H1 (cell line): ENCODE data around the gene AFG1L.

Experiments used
- ASH2L ChIP-seq: fragments of 200-600, 300-600 bp; sonication (generic); IDR thresholded peaks from one replicate; pipeline ENCODE4 v1.7.1; 2017; ENCODE audit warnings: low read length
- CTCF ChIP-seq, 3 experiments: IDR thresholded peaks; 1 replicate in 2 of 3; 2 replicates in 1 of 3; pipeline versions ENCODE4 v1.5.1 to v1.6.1; 2011; ENCODE audit warnings: low read length in 3 of 3, mild to moderate bottlenecking in 3 of 3, inconsistent platforms in 2 of 3, low read depth in 1 of 3, moderate library complexity in 1 of 3; ENCODE audit not compliant: insufficient read depth in 1 of 3; ENCODE audit errors: control extremely low read depth in 1 of 3
- FOSL1 ChIP-seq: IDR thresholded peaks from 2 replicates; pipeline ENCODE4 v1.6.1; 2011; ENCODE audit warnings: mild to moderate bottlenecking, low read depth, low read length, moderate library complexity; ENCODE audit not compliant: insufficient read depth
- MAFK ChIP-seq: IDR thresholded peaks from 2 replicates; pipeline ENCODE4 v1.6.1; 2012; ENCODE audit warnings: low read depth, mild to moderate bottlenecking, improper control_type of control experiment, low read length
- POLR2A ChIP-seq, 2 experiments: IDR thresholded peaks; 1 replicate in 1 of 2; 2 replicates in 1 of 2; pipeline ENCODE4 v1.6.1; 2011; ENCODE audit warnings: low read depth in 2 of 2, low read length in 2 of 2, mild to moderate bottlenecking in 2 of 2; ENCODE audit errors: control extremely low read depth in 1 of 2
- POLR2AphosphoS5 ChIP-seq: IDR thresholded peaks from 2 replicates; pipeline ENCODE4 v1.6.1; 2011; ENCODE audit warnings: low read depth, low read length
- RAD21 ChIP-seq, 2 experiments: IDR thresholded peaks in 1 of 2; conservative IDR thresholded peaks in 1 of 2; 2 replicates each; pipeline ENCODE4 v1.6.1; 2011; ENCODE audit warnings: low read depth in 2 of 2, low read length in 2 of 2, improper control_type of control experiment in 1 of 2, inconsistent platforms in 1 of 2, mild to moderate bottlenecking in 1 of 2, moderate library complexity in 1 of 2
- SIX5 ChIP-seq: IDR thresholded peaks from 2 replicates; pipeline ENCODE4 v1.6.1; 2011; ENCODE audit warnings: mild to moderate bottlenecking, low read depth, low read length
- TAF1 ChIP-seq: IDR thresholded peaks from 2 replicates; pipeline ENCODE4 v1.6.1; 2011; ENCODE audit warnings: mild to moderate bottlenecking, low read depth, low read length
- TCF12 ChIP-seq: IDR thresholded peaks from 2 replicates; pipeline ENCODE4 v1.6.1; 2011; ENCODE audit warnings: low read depth, mild to moderate bottlenecking, low read length
- YY1 ChIP-seq: IDR thresholded peaks from 2 replicates; pipeline ENCODE4 v1.6.1; 2011; ENCODE audit warnings: low read depth, mild to moderate bottlenecking, low read length

DNA sequence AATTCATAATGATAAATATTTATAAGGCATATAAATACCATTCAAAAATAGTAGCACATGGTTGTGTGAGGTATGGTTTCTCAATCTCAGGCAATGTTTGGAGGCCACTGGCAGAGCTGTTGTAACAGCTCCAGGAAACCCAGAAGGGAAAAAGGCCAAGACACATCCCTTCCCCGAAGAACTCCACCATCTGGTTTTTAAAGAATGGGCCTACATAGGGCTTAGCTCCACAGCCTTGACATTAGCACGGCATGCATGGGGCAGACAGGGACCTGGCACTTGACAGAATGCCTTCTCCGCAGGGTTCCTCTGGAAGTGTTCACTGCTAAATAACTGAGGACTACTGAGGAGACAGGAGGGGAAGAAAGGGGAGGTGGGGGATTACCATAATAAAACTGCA is 249.8 kb downstream of the AFG1L start:
- no peak for TF ChIP-seq YY1
- no peak for TF ChIP-seq SIX5
- no peak for TF ChIP-seq ASH2L
- no peak for TF ChIP-seq FOSL1
- TF ChIP-seq CTCF (IDR thresholded peaks at IDR 0.05; ENCODE audit: control extremely low read depth in 1 of 3, insufficient read depth in 1 of 3, low read depth in 1 of 3, low read length in 3 of 3): no peak
- no peak for TF ChIP-seq POLR2A (IDR thresholded peaks at IDR 0.05; ENCODE audit: control extremely low read depth in 1 of 2, low read depth in 2 of 2, low read length in 2 of 2)
- no peak for TF ChIP-seq MAFK
- TF ChIP-seq TAF1: no peak
- no peak for TF ChIP-seq POLR2AphosphoS5
- TF ChIP-seq RAD21 (IDR thresholded peaks at IDR 0.05 in 1 of 2, conservative IDR thresholded peaks at IDR 0.05 in 1 of 2; ENCODE audit: low read depth in 2 of 2, low read length in 2 of 2): no peak
- TF ChIP-seq TCF12: no peak
